ENCODE data around the gene FMN1. TPM values are rescaled to one million over a fixed set of nuclear protein-coding genes. Genes with fewer than 3 reads are reported as not detected.

Gene FMN1
- total RNA-seq (2021) (19.6 and 25.8 TPM in 2 replicates), Bru-seq, nascent RNA (percentile 72 among the genes with signal in this experiment), BruChase-seq, experiment 1, labeled RNA remaining after a 2-hour chase (percentile 60 among the genes with signal in this experiment), BruChase-seq, experiment 2, labeled RNA remaining after a 6-hour chase (percentile 57 among the genes with signal in this experiment)
- long read RNA-seq, partial matches to known transcripts, result 0 of 4 reads
- long read RNA-seq, other reads (novel, unspliced or antisense), result 4 of 4 reads

DNA sequence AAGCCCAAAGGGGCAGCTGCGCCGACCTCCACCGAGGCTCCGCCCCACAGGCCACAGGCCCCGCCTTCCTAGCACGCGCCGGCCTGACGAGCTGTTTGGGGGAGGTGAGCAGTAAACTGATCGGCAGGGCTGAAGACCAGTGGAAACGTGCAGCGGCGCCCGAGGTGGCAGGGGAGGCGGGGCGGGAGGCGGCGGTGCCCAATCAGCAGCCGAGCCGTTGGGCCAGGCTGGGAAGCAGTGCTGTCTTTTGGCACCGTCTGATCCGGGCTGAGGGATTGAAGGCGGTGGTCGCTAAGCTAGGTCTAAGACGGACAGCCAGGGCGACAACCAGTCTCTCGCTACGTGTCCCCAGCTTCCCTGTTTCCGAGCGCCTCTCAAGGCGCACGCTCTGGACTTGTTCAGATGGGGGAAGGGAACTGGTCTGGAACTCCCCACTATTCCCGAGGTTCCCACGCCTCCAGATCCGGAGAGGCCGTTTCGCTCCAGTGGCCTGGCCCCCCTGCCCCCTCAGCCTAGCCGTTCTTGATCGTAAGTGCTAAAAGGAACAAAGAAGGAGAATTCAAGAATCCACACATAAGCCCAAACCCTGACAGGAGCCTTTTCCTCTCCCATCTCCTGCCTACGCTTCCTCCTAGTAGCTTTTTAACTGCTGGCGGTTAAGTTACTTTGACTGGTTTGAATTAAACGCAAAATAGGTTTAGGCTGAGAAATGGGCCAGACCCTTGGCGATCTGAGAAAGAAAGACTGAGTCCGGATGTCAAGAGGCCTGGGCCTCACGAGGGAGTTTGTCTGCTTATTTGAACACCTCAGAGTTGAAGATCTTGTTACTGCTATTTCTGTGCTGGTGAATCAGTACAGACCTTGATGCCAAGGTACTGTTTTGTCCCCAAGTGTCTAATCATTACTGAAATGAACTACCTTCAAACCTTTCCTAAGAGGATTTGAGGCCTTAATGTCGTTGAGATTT is at the start of gene FMN1:
Gene FMN1, minus strand, starts transcription at position 11 of the 967 bp plus-strand sequence. CDS start 39,800 bp downstream, outside the sequence.
- ChIA-PET POLR2A (ENCODE audit: unreplicated experiment) (no interaction called here), CTCF (interaction anchor here (0.6 to 0.7 kb wide), 2 partner anchors 35 to 65 kb away, joined by 4 to 11 read pairs; no protein-coding TSS in a partner anchor)
- H3K27me3 ChIP-seq (ENCODE audit: insufficient read depth, low read depth), result no peaks in the 10 kb centered on the region
- intact Hi-C loops (cut with micrococcal nuclease; ENCODE audit: unreplicated experiment), result no loop called here
- H4K20me1 ChIP-seq (ENCODE audit: insufficient read depth), result no peaks in the 10 kb centered on the region
- TF ChIP-seq EZH2 (IDR thresholded peaks at IDR 0.05; ENCODE audit: low read depth) (no peak), CTCF (conservative IDR thresholded peaks at IDR 0.05) (no peak)
- peaks cover 8% of the 10 kb centered on the region for H3K4me1 ChIP-seq (replicated peaks; ENCODE audit: insufficient read depth)
- H3K4me3 ChIP-seq, result peak within 1 kb of the TSS; percentile 66
- peak within 1 kb of the TSS; percentile 78 for H2AFZ ChIP-seq
- DNase-seq, result peak; percentile 75 to 94
- no peaks in the 10 kb centered on the region for H3K9me2 ChIP-seq (ENCODE audit: insufficient read depth)
- H3F3A ChIP-seq (ENCODE audit: insufficient read depth, low read depth), result peaks cover 1% of the 10 kb centered on the region; the same call in 1 of the 2 replicates
- TSS peak; percentile 97 for BruUV-seq (replicated peaks)
- H3K9me3 ChIP-seq (ENCODE audit: insufficient read depth, low read depth), result no peaks in the 10 kb centered on the region
- H3K79me2 ChIP-seq (ENCODE audit: low read depth), result no peaks in the 10 kb centered on the region
- no peaks in the 10 kb centered on the region for H3K36me3 ChIP-seq (ENCODE audit: low read depth)
- H3K27ac ChIP-seq, result peak within 1 kb of the TSS; percentile 57
- H3K4me2 ChIP-seq, result peak within 1 kb of the TSS; percentile 80

DNA sequence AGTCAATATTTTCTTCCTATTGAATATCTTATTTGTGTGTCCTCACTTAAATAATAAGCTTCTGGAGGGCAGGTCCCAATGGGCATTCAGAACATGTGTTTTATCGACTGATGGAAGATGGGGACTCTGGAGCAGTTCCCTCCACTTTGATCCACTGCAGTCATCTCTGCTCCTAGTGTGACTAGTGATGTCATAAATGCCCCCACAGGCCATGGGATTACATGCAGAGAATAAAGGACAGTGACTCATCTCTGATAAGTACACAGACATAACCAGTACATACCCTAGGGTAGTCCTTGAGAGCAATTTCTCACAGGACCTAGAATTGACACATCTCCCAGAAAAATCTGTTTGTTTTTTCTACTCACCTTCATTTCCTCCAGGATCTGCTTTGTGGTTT is 49.4 kb upstream of the FMN1 start:
- H3K79me2 ChIP-seq (ENCODE audit: low read depth), result no peaks in the 10 kb centered on the region
- H2AFZ ChIP-seq, result no peak overlapping the region
- H3K4me3 ChIP-seq, result no peak overlapping the region
- H3F3A ChIP-seq (ENCODE audit: insufficient read depth, low read depth), result peaks cover 11% of the 10 kb centered on the region
- ChIA-PET CTCF (interaction anchor here (0.7 kb wide), 1 partner anchor 262 kb away, joined by 12 read pairs; no protein-coding TSS in a partner anchor), POLR2A (ENCODE audit: unreplicated experiment) (no interaction called here)
- DNase-seq, result peak; percentile 20 to 86
- TF ChIP-seq CTCF (conservative IDR thresholded peaks at IDR 0.05) (no peak), EZH2 (IDR thresholded peaks at IDR 0.05; ENCODE audit: low read depth) (no peak)
- H3K4me2 ChIP-seq, result peak overlapping the region; percentile 20
- H4K20me1 ChIP-seq (ENCODE audit: insufficient read depth), result no peaks in the 10 kb centered on the region
- H3K9me3 ChIP-seq (ENCODE audit: insufficient read depth, low read depth), result no peaks in the 10 kb centered on the region
- no TSS peak for BruUV-seq (replicated peaks)
- no peaks in the 10 kb centered on the region for H3K36me3 ChIP-seq (ENCODE audit: low read depth)
- no peaks in the 10 kb centered on the region for H3K9me2 ChIP-seq (ENCODE audit: insufficient read depth)
- no peaks in the 10 kb centered on the region for H3K27me3 ChIP-seq (ENCODE audit: insufficient read depth, low read depth)
- intact Hi-C loops (cut with micrococcal nuclease; ENCODE audit: unreplicated experiment), result loop anchor here (2.0 kb wide), 2 partner anchors 35 to 49 kb away; no protein-coding TSS in a partner anchor
- peak overlapping the region; percentile 75 for H3K27ac ChIP-seq
- H3K4me1 ChIP-seq (replicated peaks; ENCODE audit: insufficient read depth), result peaks cover 43% of the 10 kb centered on the region

- ChIA-PET POLR2A (ENCODE audit: unreplicated experiment) (no interaction called here), CTCF (interaction anchor here (0.7 kb wide), 1 partner anchor 263 kb away, joined by 12 read pairs; no protein-coding TSS in a partner anchor)
- Histone ChIP-seq H3K4me3 (no peak overlapping the region), H3K27ac (peak overlapping the region; percentile 75), H3K79me2 (ENCODE audit: low read depth) (no peaks in the 10 kb centered on the region), H3K27me3 (ENCODE audit: insufficient read depth, low read depth) (no peaks in the 10 kb centered on the region), H4K20me1 (ENCODE audit: insufficient read depth) (no peaks in the 10 kb centered on the region), H3K36me3 (ENCODE audit: low read depth) (no peaks in the 10 kb centered on the region), H3K4me2 (0 out of 2 replicates have a peak overlapping the region, but pooled peaks have one; percentile 20), H3F3A (ENCODE audit: insufficient read depth, low read depth) (peaks cover 11% of the 10 kb centered on the region), H3K4me1 (replicated peaks; ENCODE audit: insufficient read depth) (peaks cover 43% of the 10 kb centered on the region), H3K9me3 (ENCODE audit: insufficient read depth, low read depth) (no peaks in the 10 kb centered on the region), H3K9me2 (ENCODE audit: insufficient read depth) (no peaks in the 10 kb centered on the region), H2AFZ (no peak overlapping the region)
- BruUV-seq (replicated peaks), result no TSS peak
- intact Hi-C loops (cut with micrococcal nuclease; ENCODE audit: unreplicated experiment), result loop anchor here (2.0 kb wide), 2 partner anchors 35 to 49 kb away; no protein-coding TSS in a partner anchor
- TF ChIP-seq CTCF (conservative IDR thresholded peaks at IDR 0.05) (no peak), EZH2 (IDR thresholded peaks at IDR 0.05; ENCODE audit: low read depth) (no peak)
- no peak for DNase-seq
These were observed 48.9 kb upstream of the FMN1 start for GRCh38 chr15:33243393-33243792.
